SK-N-MC (cell line): ENCODE results near the gene TTLL11.

Experiments used
- EZH2 ChIP-seq: fragments of 200-600 bp; sonication (generic); IDR thresholded peaks from one replicate; pipeline ENCODE4 v1.6.1; 2017; ENCODE audit warnings: antibody characterized with exemption
- FOXP2 ChIP-seq: optimal IDR thresholded peaks from 2 replicates; pipeline ENCODE3; 2011; ENCODE audit warnings: mild to moderate bottlenecking, moderate library complexity; ENCODE audit not compliant: insufficient read depth; ENCODE audit errors: extremely low read length, control extremely low read depth
- POLR2AphosphoS5 ChIP-seq: IDR thresholded peaks from 2 replicates; pipeline ENCODE4 v1.6.1; 2012; ENCODE audit warnings: mild to moderate bottlenecking, low read depth, low read length, borderline replicate concordance

DNA sequence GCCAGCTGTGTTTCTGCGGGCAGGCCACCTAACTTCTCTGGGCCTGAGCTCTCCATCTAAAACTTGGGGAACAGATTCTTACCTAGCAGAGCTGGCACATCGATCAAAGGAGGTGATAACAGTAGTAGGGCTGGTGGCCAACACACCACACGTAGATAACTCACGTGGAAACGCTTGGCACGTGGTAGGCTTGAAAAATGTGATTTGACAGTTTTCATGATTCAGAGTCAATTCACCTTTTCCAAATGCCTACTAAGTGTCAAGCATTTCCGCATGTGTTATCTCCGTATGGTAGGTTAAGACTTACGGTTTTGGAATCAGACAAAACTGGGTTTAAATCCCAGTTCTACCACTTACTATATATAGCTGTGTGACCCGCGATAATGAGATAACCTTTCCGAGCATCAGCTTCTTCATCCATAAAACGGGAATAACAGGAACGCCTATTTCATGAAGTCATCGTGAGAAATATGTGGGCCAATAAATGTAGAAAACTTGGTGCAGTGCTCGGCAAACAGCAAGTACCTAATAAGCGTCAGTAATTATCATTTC is 41.0 kb upstream of the TTLL11 start:
- no peak for TF ChIP-seq POLR2AphosphoS5
- no peak for TF ChIP-seq EZH2
- TF ChIP-seq FOXP2: no peak
